SK-N-SH (cell line): ENCODE data around the gene C3orf22.

Source experiments
- EZH2phosphoT487 ChIP-seq: fragments of 200-600 bp; sonication (generic); IDR thresholded peaks from 2 replicates; pipeline ENCODE4 v1.6.1; 2017; ENCODE audit warnings: low read depth, mixed run types, mild to moderate bottlenecking, antibody characterized with exemption, moderate library complexity, borderline replicate concordance
- GATA2 ChIP-seq: sonication (generic); formaldehyde crosslinking; IDR thresholded peaks from 2 replicates; pipeline ENCODE4 v1.5.0; 2020; ENCODE audit warnings: mild to moderate bottlenecking, missing genetic modification reagents
- POLR2AphosphoS5 ChIP-seq: IDR thresholded peaks from 2 replicates; pipeline ENCODE4 v1.6.1; 2012; ENCODE audit warnings: low read depth, low read length
- RXRA ChIP-seq: IDR thresholded peaks from 2 replicates; pipeline ENCODE4 v1.4.0; 2012; ENCODE audit warnings: low read depth, mild to moderate bottlenecking, borderline replicate concordance
- TEAD4 ChIP-seq: IDR thresholded peaks from 2 replicates; pipeline ENCODE4 v1.4.0; 2012; ENCODE audit warnings: mild to moderate bottlenecking, borderline replicate concordance; ENCODE audit not compliant: insufficient read depth
- TF ChIP-seq, protein P1 (sequence below): fragments of 200-600 bp; sonication (generic); IDR thresholded peaks from 2 replicates; pipeline ENCODE4 v1.6.1; 2017; ENCODE audit warnings: antibody characterized with exemption, mild to moderate bottlenecking, moderate library complexity
- TF ChIP-seq, protein P2 (sequence below): fragments of 150-350 bp; IDR thresholded peaks from 2 replicates; pipeline ENCODE4 v1.6.1; 2017; ENCODE audit warnings: antibody characterized with exemption, low read length, low read depth, borderline replicate concordance

DNA sequence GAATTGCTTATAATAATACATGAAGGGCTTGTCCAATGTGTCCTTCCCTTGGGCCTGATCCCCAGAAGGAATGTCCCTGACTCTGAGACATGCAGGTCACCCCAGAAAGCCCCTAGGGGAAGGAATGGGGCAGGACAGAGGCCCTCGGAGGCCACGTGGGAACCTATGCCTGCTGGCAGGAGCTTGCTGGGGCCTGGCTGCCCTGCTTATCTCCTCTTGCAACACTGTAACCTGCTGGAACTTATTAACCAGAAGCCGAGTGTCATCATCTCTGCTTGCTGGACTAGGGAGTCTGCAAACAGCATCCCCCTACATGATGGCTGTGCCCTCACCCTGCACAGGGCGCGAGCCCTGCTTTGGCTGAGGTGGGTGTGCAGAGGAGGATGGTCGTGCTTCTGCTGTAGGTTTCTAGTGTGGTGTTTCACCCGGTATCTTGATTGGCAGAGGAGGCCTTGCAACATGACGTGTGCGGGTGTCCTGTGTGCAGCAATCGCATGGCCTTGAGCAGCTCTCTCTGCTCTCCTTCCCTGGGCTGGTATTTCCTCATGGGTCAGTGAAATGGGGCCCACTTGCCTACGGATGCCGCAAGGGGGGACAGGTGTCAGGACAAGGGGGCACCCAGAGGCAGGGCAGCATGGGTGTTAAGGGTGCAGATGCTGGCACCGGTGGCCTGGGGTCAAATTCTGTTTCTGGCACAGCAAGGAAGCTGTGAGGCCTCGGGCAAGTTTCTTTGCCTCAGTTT is 29.8 kb downstream of the C3orf22 start:
- TF ChIP-seq, protein P1, sequence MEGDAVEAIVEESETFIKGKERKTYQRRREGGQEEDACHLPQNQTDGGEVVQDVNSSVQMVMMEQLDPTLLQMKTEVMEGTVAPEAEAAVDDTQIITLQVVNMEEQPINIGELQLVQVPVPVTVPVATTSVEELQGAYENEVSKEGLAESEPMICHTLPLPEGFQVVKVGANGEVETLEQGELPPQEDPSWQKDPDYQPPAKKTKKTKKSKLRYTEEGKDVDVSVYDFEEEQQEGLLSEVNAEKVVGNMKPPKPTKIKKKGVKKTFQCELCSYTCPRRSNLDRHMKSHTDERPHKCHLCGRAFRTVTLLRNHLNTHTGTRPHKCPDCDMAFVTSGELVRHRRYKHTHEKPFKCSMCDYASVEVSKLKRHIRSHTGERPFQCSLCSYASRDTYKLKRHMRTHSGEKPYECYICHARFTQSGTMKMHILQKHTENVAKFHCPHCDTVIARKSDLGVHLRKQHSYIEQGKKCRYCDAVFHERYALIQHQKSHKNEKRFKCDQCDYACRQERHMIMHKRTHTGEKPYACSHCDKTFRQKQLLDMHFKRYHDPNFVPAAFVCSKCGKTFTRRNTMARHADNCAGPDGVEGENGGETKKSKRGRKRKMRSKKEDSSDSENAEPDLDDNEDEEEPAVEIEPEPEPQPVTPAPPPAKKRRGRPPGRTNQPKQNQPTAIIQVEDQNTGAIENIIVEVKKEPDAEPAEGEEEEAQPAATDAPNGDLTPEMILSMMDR, result no peak
- TF ChIP-seq GATA2, result no peak; the same call in 1 of the 2 replicates
- TF ChIP-seq EZH2phosphoT487, result no peak
- no peak for TF ChIP-seq RXRA
- TF ChIP-seq POLR2AphosphoS5, result no peak
- TF ChIP-seq, protein P2, sequence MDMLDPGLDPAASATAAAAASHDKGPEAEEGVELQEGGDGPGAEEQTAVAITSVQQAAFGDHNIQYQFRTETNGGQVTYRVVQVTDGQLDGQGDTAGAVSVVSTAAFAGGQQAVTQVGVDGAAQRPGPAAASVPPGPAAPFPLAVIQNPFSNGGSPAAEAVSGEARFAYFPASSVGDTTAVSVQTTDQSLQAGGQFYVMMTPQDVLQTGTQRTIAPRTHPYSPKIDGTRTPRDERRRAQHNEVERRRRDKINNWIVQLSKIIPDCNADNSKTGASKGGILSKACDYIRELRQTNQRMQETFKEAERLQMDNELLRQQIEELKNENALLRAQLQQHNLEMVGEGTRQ, result no peak
- TF ChIP-seq TEAD4, result no peak
